ENCODE measurements around the gene RBM5.
"Not testable (repeated sequence)": the region's sequence is repeated elsewhere in the genome, so short reads cannot be mapped to it uniquely, and the experiment has no call there.

Gene RBM5

GRCh38 chr3:50088725-50089608 lies at the start of gene RBM5:
Gene RBM5 (plus strand): TSS chr3:50088919. CDS start chr3:50090435, 1,516 bp downstream.
- peak; percentile 62 for DNase-seq

- no peak for DNase-seq
These were observed 43.7 kb upstream of the RBM5 start for GRCh38 chr3:50044976-50045375.

GRCh38 chr3:50047426-50047825 lies 41.3 kb upstream of the RBM5 start:
- DNase-seq: no peak

GRCh38 chr3:50050361-50050760 lies 38.4 kb upstream of the RBM5 start:
- DNase-seq: no peak

- no peak for DNase-seq
These were observed 31.0 kb upstream of the RBM5 start for GRCh38 chr3:50057756-50058155.

GRCh38 chr3:50068134-50068533 lies 20.6 kb upstream of the RBM5 start:
- no peak for DNase-seq

GRCh38 chr3:50078091-50078490 lies 10.6 kb upstream of the RBM5 start:
- DNase-seq: no peak

GRCh38 chr3:50078622-50079021 lies 10.1 kb upstream of the RBM5 start:
- DNase-seq: no peak

GRCh38 chr3:50084951-50085350 lies 3.8 kb upstream of the RBM5 start:
- not testable (repeated sequence) for DNase-seq

- no peak for DNase-seq
These were observed 858 bp downstream of the RBM5 start for GRCh38 chr3:50089609-50089945.

- no peak for DNase-seq
These were observed 2.3 kb downstream of the RBM5 start for GRCh38 chr3:50090984-50091383.

- no peak for DNase-seq
These were observed 6.8 kb downstream of the RBM5 start for GRCh38 chr3:50095352-50095998.

GRCh38 chr3:50100386-50100785 lies 11.7 kb downstream of the RBM5 start:
- no peak for DNase-seq

- DNase-seq: no peak
These were observed 12.5 kb downstream of the RBM5 start for GRCh38 chr3:50100956-50101845.

- no peak for DNase-seq
These were observed 13.8 kb downstream of the RBM5 start for GRCh38 chr3:50102558-50102957.

- DNase-seq: no peak
These were observed 23.0 kb downstream of the RBM5 start for GRCh38 chr3:50111757-50112156.

- DNase-seq: no peak
These were observed 23.7 kb downstream of the RBM5 start for GRCh38 chr3:50112462-50112861.

- DNase-seq: no peak
These were observed 28.4 kb downstream of the RBM5 start for GRCh38 chr3:50117120-50117519.

- DNase-seq: no peak
These were observed 29.5 kb downstream of the RBM5 start for GRCh38 chr3:50118237-50118636.

- no peak for DNase-seq
These were observed 31.1 kb downstream of the RBM5 start for GRCh38 chr3:50119786-50120185.

GRCh38 chr3:50120364-50121071 lies 31.8 kb downstream of the RBM5 start:
- DNase-seq: no peak

All from NCI-H1436 (cell line).